Nephron (organoid): Measurements from ENCODE around the gene HERC4.
A peak's percentile ranks its signal among the peaks of the same experiment; 100 is the strongest.

ENCODE experiments used
- H3K27ac Mint-ChIP-seq, 3 experiments: 2 replicates each; pipeline ENCODE4 v1.8.0; 2020; ENCODE audit warnings: mixed read lengths in 3 of 3, mild to moderate bottlenecking in 2 of 3, moderate library complexity in 1 of 3
- H3K27me3 Mint-ChIP-seq: 2 replicates; pipeline ENCODE4 v1.8.0; 2021; ENCODE audit warnings: low read depth, mild to moderate bottlenecking, moderate library complexity, mixed read lengths
- H3K36me3 Mint-ChIP-seq: 2 replicates; pipeline ENCODE4 v1.8.0; 2020; ENCODE audit warnings: low read depth, mixed read lengths
- H3K4me1 Mint-ChIP-seq: 2 replicates; pipeline ENCODE4 v1.8.0; 2020; ENCODE audit warnings: mixed read lengths
- H3K4me3 Mint-ChIP-seq, 3 experiments: 2 replicates each; pipeline ENCODE4 v1.8.0; 2020; ENCODE audit warnings: mild to moderate bottlenecking in 3 of 3, mixed read lengths in 3 of 3, moderate library complexity in 2 of 3
- H3K9me3 Mint-ChIP-seq: 2 replicates; pipeline ENCODE4 v1.8.0; 2020; ENCODE audit warnings: mixed read lengths
- CTCF ChIP-seq, 3 experiments: fragments of 200-600 bp; sonication (generic); IDR thresholded peaks; one replicate each; pipeline ENCODE4 v1.5.0; 2021; ENCODE audit warnings: antibody characterized with exemption in 3 of 3; ENCODE audit not compliant: unreplicated experiment in 3 of 3

HERC4 gene

GRCh38 chr10:68074775-68075549 is at the start of gene HERC4:
Gene HERC4, minus strand, starts transcription at chr10:68075283. Its CDS starts 2,175 bp downstream, at chr10:68073108.
- Mint-ChIP-seq H3K9me3 (no peaks in the 10 kb centered on the region), H3K4me1 (peaks cover 34% of the 10 kb centered on the region), H3K27me3 (peaks cover 3% of the 10 kb centered on the region), H3K27ac (peak within 1 kb of the TSS; percentile 92 to 97 (median 96)), H3K36me3 (peaks cover 6% of the 10 kb centered on the region), H3K4me3 (peak within 1 kb of the TSS; percentile 97)
- no peak for TF ChIP-seq CTCF (IDR thresholded peaks at IDR 0.05; ENCODE audit: unreplicated experiment in 3 of 3)

GRCh38 chr10:68124718-68125117 is 49.6 kb upstream of the HERC4 start:
- no peak overlapping the region for H3K27ac Mint-ChIP-seq
- H3K36me3 Mint-ChIP-seq, result no peaks in the 10 kb centered on the region
- H3K4me1 Mint-ChIP-seq, result peaks cover 31% of the 10 kb centered on the region
- no peaks in the 10 kb centered on the region for H3K27me3 Mint-ChIP-seq
- no peak for TF ChIP-seq CTCF (IDR thresholded peaks at IDR 0.05; ENCODE audit: unreplicated experiment in 3 of 3)
- no peaks in the 10 kb centered on the region for H3K9me3 Mint-ChIP-seq
- H3K4me3 Mint-ChIP-seq, result no peak overlapping the region

- TF ChIP-seq CTCF (IDR thresholded peaks at IDR 0.05; ENCODE audit: unreplicated experiment in 3 of 3), result no peak
- H3K9me3 Mint-ChIP-seq, result no peaks in the 10 kb centered on the region
- no peak overlapping the region for H3K4me3 Mint-ChIP-seq
- no peaks in the 10 kb centered on the region for H3K36me3 Mint-ChIP-seq
- H3K27ac Mint-ChIP-seq, result no peak overlapping the region
- H3K27me3 Mint-ChIP-seq, result no peaks in the 10 kb centered on the region
- peaks cover 24% of the 10 kb centered on the region for H3K4me1 Mint-ChIP-seq
These were observed 46.8 kb upstream of the HERC4 start for GRCh38 chr10:68121852-68122251.

GRCh38 chr10:68121020-68121743 is 46.1 kb upstream of the HERC4 start:
- Mint-ChIP-seq H3K27ac (no peak overlapping the region), H3K4me3 (no peak overlapping the region), H3K36me3 (no peaks in the 10 kb centered on the region), H3K9me3 (no peaks in the 10 kb centered on the region), H3K4me1 (peaks cover 18% of the 10 kb centered on the region), H3K27me3 (no peaks in the 10 kb centered on the region)
- TF ChIP-seq CTCF (IDR thresholded peaks at IDR 0.05; ENCODE audit: unreplicated experiment in 3 of 3), result no peak

GRCh38 chr10:68118657-68119056 is 43.6 kb upstream of the HERC4 start:
- TF ChIP-seq CTCF (IDR thresholded peaks at IDR 0.05; ENCODE audit: unreplicated experiment in 3 of 3), result no peak
- H3K4me1 Mint-ChIP-seq, result peaks cover 20% of the 10 kb centered on the region
- no peak overlapping the region for H3K27ac Mint-ChIP-seq
- H3K36me3 Mint-ChIP-seq, result no peaks in the 10 kb centered on the region
- no peaks in the 10 kb centered on the region for H3K9me3 Mint-ChIP-seq
- no peaks in the 10 kb centered on the region for H3K27me3 Mint-ChIP-seq
- no peak overlapping the region for H3K4me3 Mint-ChIP-seq
